Activated CD8-positive, alpha-beta memory T cell treated with anti-CD3 and anti-CD28 coated beads for 4 hours (primary cell): ENCODE data around the gene POU2AF1.

Source experiments
- DNase-seq, 2 donors: peaks; one replicate each; pipeline ENCODE4 v3.0.0-alpha.2; 2020; ENCODE audit warnings: low read depth in 2 of 2

Gene POU2AF1

DNA sequence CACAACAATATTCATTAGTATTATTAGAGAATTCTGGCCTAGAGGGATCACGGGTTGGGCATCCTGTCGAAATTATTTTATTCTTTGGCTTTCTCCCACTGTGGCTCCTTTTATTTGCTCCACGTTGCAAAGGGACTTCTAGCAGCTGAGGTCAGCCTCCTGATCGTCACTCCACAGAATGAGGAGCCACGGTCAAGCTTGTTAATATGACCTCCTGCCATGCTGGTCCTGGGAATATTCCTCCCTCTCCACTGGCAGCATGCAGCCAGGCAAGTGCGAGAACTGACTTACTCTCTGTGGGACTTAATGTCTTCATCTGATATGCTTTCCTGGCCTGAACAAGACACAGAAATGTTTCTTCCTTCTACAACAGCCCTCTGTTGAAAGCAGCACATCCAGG lies 59.8 kb downstream of the POU2AF1 start:
- DNase-seq: no peak

DNA sequence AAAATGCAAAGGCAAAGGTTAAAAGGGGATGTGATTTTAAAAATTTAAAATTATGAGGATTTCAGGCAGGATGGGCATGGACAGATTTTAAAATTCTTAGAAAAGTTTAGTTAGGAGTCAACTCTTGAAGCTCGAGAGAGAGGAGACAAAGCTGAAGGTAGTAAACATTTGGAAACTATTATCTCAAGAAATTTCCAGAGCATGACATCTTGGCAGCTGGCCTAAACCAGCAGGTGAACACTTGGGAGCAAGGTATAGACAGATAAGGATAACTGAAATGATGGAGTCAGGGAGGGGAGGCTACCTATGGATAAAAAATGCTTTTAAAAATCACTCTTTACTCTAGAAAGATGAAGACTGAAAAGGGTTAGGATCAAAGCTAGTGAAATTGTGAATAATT lies 67.0 kb downstream of the POU2AF1 start:
- no peak for DNase-seq

- no peak for DNase-seq
These were observed 68.4 kb downstream of the POU2AF1 start for GRCh38 chr11:111310723-111311122.

- DNase-seq: no peak
These were observed 69.0 kb downstream of the POU2AF1 start for GRCh38 chr11:111310088-111310487.

GRCh38 chr11:111309215-111309915 lies 69.7 kb downstream of the POU2AF1 start:
- DNase-seq: no peak

- DNase-seq: no peak
These were observed 70.9 kb downstream of the POU2AF1 start for GRCh38 chr11:111308140-111308539.

DNA sequence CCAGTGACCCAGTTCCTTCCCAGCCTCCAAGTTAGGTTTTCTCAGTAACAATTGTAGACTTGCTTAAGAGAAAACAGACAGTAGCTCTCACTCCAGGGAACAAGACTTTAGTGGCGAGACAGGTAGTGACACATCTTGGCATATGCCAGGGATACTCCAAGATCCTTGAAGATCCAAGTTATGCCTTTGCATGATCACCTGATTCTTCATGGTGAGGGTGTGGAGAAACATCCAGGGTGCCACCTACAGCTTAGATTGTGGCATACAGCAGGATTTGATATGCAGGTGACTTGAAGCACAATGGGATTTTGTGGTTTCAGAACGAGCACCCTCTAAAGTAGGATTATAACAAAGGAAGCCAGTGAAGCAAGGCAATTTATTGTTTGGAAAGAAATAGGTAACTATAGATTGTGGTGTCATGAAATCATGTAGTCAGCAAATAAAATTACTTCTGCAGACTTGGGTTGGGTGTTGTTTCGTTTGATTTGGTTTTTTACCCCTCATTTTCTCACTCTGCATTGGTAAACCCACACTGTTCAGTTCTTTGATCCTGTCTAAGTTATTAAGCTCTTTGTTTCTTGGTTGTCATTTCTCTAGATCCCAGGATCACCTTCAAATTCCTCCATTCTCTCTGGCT lies 71.5 kb downstream of the POU2AF1 start:
- DNase-seq: no peak

DNA sequence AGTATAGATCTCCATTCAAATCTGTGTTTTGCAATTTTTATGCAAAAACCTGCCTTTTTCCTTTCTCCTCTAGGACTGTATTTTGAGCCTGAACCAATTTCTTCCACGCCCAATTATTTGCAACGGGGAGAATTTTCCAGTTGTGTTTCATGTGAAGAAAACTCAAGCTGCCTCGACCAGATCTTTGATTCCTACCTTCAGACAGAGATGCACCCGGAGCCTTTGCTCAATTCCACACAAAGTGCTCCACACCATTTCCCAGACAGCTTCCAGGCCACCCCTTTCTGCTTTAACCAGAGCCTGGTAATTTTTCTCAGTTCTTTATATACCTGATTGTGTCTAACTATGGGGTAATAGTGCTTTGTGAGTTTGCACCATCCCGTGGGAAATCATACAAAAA lies 72.8 kb downstream of the POU2AF1 start:
- no peak for DNase-seq

- no peak for DNase-seq
These were observed 73.2 kb downstream of the POU2AF1 start for GRCh38 chr11:111305876-111306275.

- no peak for DNase-seq
These were observed 73.8 kb downstream of the POU2AF1 start for GRCh38 chr11:111305162-111305802.

DNA sequence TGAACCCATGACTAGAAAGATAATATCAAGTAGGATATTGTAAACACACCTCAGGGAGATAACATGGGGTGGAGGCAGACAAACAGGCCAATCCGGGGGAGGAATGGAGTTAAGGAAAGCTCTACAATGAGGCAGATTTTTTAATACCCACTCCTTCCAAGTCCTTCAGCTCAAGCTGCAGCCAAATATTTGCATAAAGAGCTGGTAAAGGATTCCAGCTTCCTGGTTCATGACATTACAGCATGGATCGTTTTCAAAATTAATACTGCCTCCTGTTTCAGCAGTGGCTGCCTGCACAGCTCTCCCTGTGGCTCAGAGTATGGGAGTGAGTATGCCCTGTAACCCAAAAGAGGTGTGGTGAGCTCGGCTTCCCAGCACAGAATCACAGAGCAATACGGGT lies 75.6 kb downstream of the POU2AF1 start:
- no peak for DNase-seq

DNA sequence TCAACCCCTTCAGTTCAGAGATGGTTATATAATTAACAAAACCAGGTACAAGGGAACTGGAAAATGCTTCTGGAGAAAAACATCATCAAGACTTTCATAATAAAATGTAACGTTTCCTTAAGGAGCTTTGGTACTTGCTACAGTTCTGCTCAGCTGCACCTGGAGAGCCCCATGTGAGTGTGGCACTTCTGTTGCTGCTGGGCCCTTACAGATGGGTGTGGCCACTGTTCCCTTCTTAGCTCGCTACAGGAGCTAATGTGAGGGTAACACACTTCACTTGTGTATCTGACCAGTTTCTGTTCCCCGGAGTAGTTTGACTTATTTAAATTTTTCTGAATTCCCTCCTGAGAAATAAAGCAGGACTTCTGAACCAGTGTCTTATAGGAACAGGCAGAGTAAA lies 76.8 kb downstream of the POU2AF1 start:
- no peak for DNase-seq
